Smooth muscle cell (in vitro differentiated cells): ENCODE data around the gene CLEC17A. TPM values are rescaled to one million over a fixed set of nuclear protein-coding genes. Genes with fewer than 3 reads are reported as not detected.

ENCODE experiments used
- DNase-seq: peaks from one replicate; lab custom pipeline; 2025; ENCODE audit not compliant: unreplicated experiment; lab: John Stamatoyannopoulos, UW
- H2AFZ ChIP-seq: fragments of 200-600 bp; sonication (generic); 2 replicates; pipeline ENCODE4 v1.6.0; 2016; ENCODE audit warnings: antibody characterized with exemption, low read depth, mild to moderate bottlenecking
- H3F3A ChIP-seq: fragments of 200-600 bp; sonication (generic); 2 replicates; pipeline ENCODE4 v1.6.0; 2017; ENCODE audit warnings: antibody characterized with exemption, low read depth
- H3K27ac ChIP-seq: fragments of 200-600 bp; sonication (generic); 2 replicates; pipeline ENCODE4 v1.5.1; 2016; ENCODE audit warnings: low read depth, mild to moderate bottlenecking
- H3K27me3 ChIP-seq: fragments of 200-600 bp; sonication (generic); 2 replicates; pipeline ENCODE4 v1.6.1; 2016; ENCODE audit warnings: low read depth, mild to moderate bottlenecking
- H3K36me3 ChIP-seq: fragments of 200-600 bp; sonication (generic); 2 replicates; pipeline ENCODE4 v1.5.1; 2016; ENCODE audit warnings: low read depth
- H3K4me1 ChIP-seq: fragments of 200-600 bp; sonication (generic); 2 replicates; pipeline ENCODE4 v1.5.1; 2016; ENCODE audit warnings: low read depth
- H3K4me2 ChIP-seq: fragments of 200-600 bp; sonication (generic); 2 replicates; pipeline ENCODE4 v1.6.0; 2016; ENCODE audit warnings: mild to moderate bottlenecking
- H3K4me3 ChIP-seq: fragments of 200-600 bp; sonication (generic); 2 replicates; pipeline ENCODE4 v1.5.1; 2016; ENCODE audit warnings: mild to moderate bottlenecking
- H3K79me2 ChIP-seq: fragments of 200-600 bp; sonication (generic); 2 replicates; pipeline ENCODE4 v1.6.0; 2016; ENCODE audit warnings: low read depth, mild to moderate bottlenecking
- H3K9ac ChIP-seq: fragments of 200-600 bp; sonication (generic); 2 replicates; pipeline ENCODE4 v1.6.0; 2016; ENCODE audit warnings: low read depth
- H3K9me3 ChIP-seq: fragments of 200-600 bp; sonication (generic); replicated peaks from 2 replicates; pipeline ENCODE4 v1.5.1; 2016; ENCODE audit warnings: low read depth
- H4K20me1 ChIP-seq: fragments of 200-600 bp; sonication (generic); 2 replicates; pipeline ENCODE4 v1.6.0; 2016; ENCODE audit warnings: low read depth
- CTCF ChIP-seq: fragments of 200-600 bp; sonication (generic); IDR thresholded peaks from 2 replicates; pipeline ENCODE4 v1.5.1; 2017; ENCODE audit warnings: borderline replicate concordance, mild to moderate bottlenecking, antibody characterized with exemption; ENCODE audit not compliant: insufficient read depth, poor library complexity, severe bottlenecking
- WGBS: methylation state at CpG from one replicate; pipeline ENCODE4 v1.1.7; 2016; ENCODE audit warnings: low lambda C conversion rate; 5-methylcytosine and 5-hydroxymethylcytosine counted together
- polyA plus RNA-seq: library from polyadenylated mRNA; unstranded; fragments of >200 nt; fragmentation: Nextera tagmentation; extraction: Ambion mirVana; gene quantifications from 2 replicates; pipeline ENCODE4 v1.2.1, GENCODE V29; 2016
- total RNA-seq: library from RNA; depleted of rRNA; stranded (reverse); fragments of >200 nt; gene quantifications from 2 replicates; pipeline ENCODE4 v1.2.3, GENCODE V29; 2014

CLEC17A gene
- total and polyA plus RNA-seq, 2 experiments from 2014 or later = not detected

- H3K79me2 ChIP-seq = peaks cover 13% of the 10 kb centered on the region
These were observed 28.5 kb upstream of the CLEC17A start for GRCh38 chr19:14554382-14554812.

GRCh38 chr19:14555918-14556661 lies 26.8 kb upstream of the CLEC17A start:
- TF ChIP-seq CTCF = no peak
- no peak for DNase-seq
- H3K79me2 ChIP-seq = peaks cover 20% of the 10 kb centered on the region
- WGBS = 77% methylated on average over 12 of the region's 12 CpGs
- H4K20me1 ChIP-seq = peaks cover 32% of the 10 kb centered on the region
- no peaks in the 10 kb centered on the region for H3K9me3 ChIP-seq
- H3K4me3 ChIP-seq = no peak overlapping the region
- no peak overlapping the region for H3K27ac ChIP-seq
- no peaks in the 10 kb centered on the region for H3K27me3 ChIP-seq
- H2AFZ ChIP-seq = no peak overlapping the region
- H3F3A ChIP-seq = no peaks in the 10 kb centered on the region
- no peaks in the 10 kb centered on the region for H3K36me3 ChIP-seq
- H3K4me1 ChIP-seq = peaks cover 3% of the 10 kb centered on the region
- no peak overlapping the region for H3K9ac ChIP-seq
- peak overlapping the region; percentile 88 for H3K4me2 ChIP-seq

More at GRCh38 chr19:14554382-14554812, 28.5 kb upstream of the CLEC17A start:
- Histone ChIP-seq H4K20me1 (peaks cover 27% of the 10 kb centered on the region), H3K9me3 (no peaks in the 10 kb centered on the region), H3K27me3 (no peaks in the 10 kb centered on the region), H3K27ac (no peak overlapping the region), H3K4me1 (no peaks in the 10 kb centered on the region), H3K36me3 (no peaks in the 10 kb centered on the region), H3F3A (no peaks in the 10 kb centered on the region), H2AFZ (no peak overlapping the region), H3K9ac (no peak overlapping the region), H3K4me2 (no peak overlapping the region), H3K4me3 (no peak overlapping the region)
- WGBS = 68% methylated on average over 6 of the region's 6 CpGs
- no peak for TF ChIP-seq CTCF
- DNase-seq = no peak

- Histone ChIP-seq H3K4me2 (peak overlapping the region; percentile 88), H3K4me1 (peaks cover 8% of the 10 kb centered on the region), H3K9ac (no peak overlapping the region), H2AFZ (no peak overlapping the region), H3K9me3 (no peaks in the 10 kb centered on the region), H4K20me1 (peaks cover 32% of the 10 kb centered on the region), H3K27ac (no peak overlapping the region), H3F3A (no peaks in the 10 kb centered on the region), H3K79me2 (peaks cover 20% of the 10 kb centered on the region), H3K4me3 (no peak overlapping the region), H3K27me3 (no peaks in the 10 kb centered on the region), H3K36me3 (no peaks in the 10 kb centered on the region)
- peak; percentile 96 for TF ChIP-seq CTCF
- 13% methylated on average over 18 of the region's 18 CpGs for WGBS
- peak; percentile 30 for DNase-seq
These were observed 26.2 kb upstream of the CLEC17A start for GRCh38 chr19:14556662-14557188.
